Endothelial cell of umbilical vein (primary cell): Measurements from ENCODE around the gene TICAM2. TPM values are rescaled to one million over a fixed set of nuclear protein-coding genes. Genes with fewer than 3 reads are reported as not detected.

ENCODE experiments used
- BruUV-seq: library from RNA; stranded (reverse); fragments of 400-500 nt; replicated peaks from 2 replicates; lab custom pipeline; 2021; lab: Mats Ljungman, UMichigan
- CTCF ChIA-PET: fragments of 300-600, 350-600 bp; sonication (Branson Sonifier 250); formaldehyde crosslinking; loops from one replicate; lab custom pipeline; 2021; ENCODE audit warnings: antibody characterized with exemption, inconsistent platforms; lab: Charles Lee
- POLR2A ChIA-PET: fragments of 300-600, 350-600 bp; sonication (Branson Sonifier 250); formaldehyde crosslinking; loops from one replicate; lab custom pipeline; 2021; ENCODE audit warnings: antibody characterized with exemption, inconsistent platforms; lab: Charles Lee
- DNase-seq: peaks from one replicate; pipeline ENCODE4 v3.0.0-alpha.2; 2011; ENCODE audit warnings: low read depth, low spot score
- FAIRE-seq: peaks from 2 replicates; lab custom pipeline; 2011; peaks lifted over from hg19 to GRCh38; lab: Jason Lieb, UNC
- H2AFZ ChIP-seq: 2 replicates; pipeline ENCODE4 v1.6.0; 2012; ENCODE audit warnings: low read depth, low read length, control low read depth, inconsistent platforms
- H3K27ac ChIP-seq: 2 replicates; pipeline ENCODE4 v1.5.1; 2011; ENCODE audit warnings: low read depth, mild to moderate bottlenecking, control low read depth, low read length, moderate library complexity; ENCODE audit not compliant: insufficient read depth
- H3K27me3 ChIP-seq, 2 experiments: 2 replicates each; pipeline versions ENCODE4 v1.6.0 to v1.6.1; 2011; ENCODE audit warnings: low read length in 2 of 2, mixed read lengths in 1 of 2; ENCODE audit not compliant: control insufficient read depth in 2 of 2, insufficient read depth in 2 of 2
- H3K36me3 ChIP-seq, 2 experiments: 2 replicates in 1 of 2; 3 replicates in 1 of 2; pipeline ENCODE4 v1.5.1; 2011; ENCODE audit warnings: low read length in 2 of 2, mild to moderate bottlenecking in 1 of 2, moderate library complexity in 1 of 2; ENCODE audit not compliant: control insufficient read depth in 2 of 2, insufficient read depth in 2 of 2; ENCODE audit errors: extremely low read depth in 1 of 2
- H3K4me1 ChIP-seq: 3 replicates; pipeline ENCODE4 v1.5.1; 2011; ENCODE audit warnings: mild to moderate bottlenecking, low read length; ENCODE audit not compliant: control insufficient read depth, insufficient read depth; ENCODE audit errors: extremely low read depth
- H3K4me2 ChIP-seq: 2 replicates; pipeline ENCODE4 v1.6.1; 2011; ENCODE audit warnings: low read length, control low read depth, mixed read lengths; ENCODE audit not compliant: insufficient read depth
- H3K4me3 ChIP-seq, 3 experiments: fragments of 200-600 bp in 1 of 3; sonication (generic), shearing (Covaris generic) in 1 of 3; replicated peaks in 1 of 3; 2 replicates each; pipeline ENCODE4 v1.5.1; 2011 to 2016; ENCODE audit warnings: control low read depth in 3 of 3, low read length in 3 of 3, mild to moderate bottlenecking in 2 of 3, inconsistent platforms in 1 of 3, low read depth in 1 of 3, moderate library complexity in 1 of 3; ENCODE audit not compliant: insufficient read depth in 1 of 3
- H3K79me2 ChIP-seq: 2 replicates; pipeline ENCODE4 v1.6.0; 2012; ENCODE audit warnings: low read length, inconsistent platforms; ENCODE audit not compliant: control insufficient read depth, insufficient read depth
- H3K9ac ChIP-seq: replicated peaks from 2 replicates; pipeline ENCODE3; 2011; ENCODE audit warnings: low read length, control low read depth; ENCODE audit not compliant: insufficient read depth; ENCODE audit errors: extremely low read depth
- H3K9me1 ChIP-seq: replicated peaks from 3 replicates; pipeline ENCODE4 v1.6.0; 2011; ENCODE audit warnings: mild to moderate bottlenecking, low read length; ENCODE audit not compliant: control insufficient read depth, insufficient read depth; ENCODE audit errors: extremely low read depth
- H3K9me3 ChIP-seq: replicated peaks from 2 replicates; pipeline ENCODE4 v1.5.1; 2012; ENCODE audit warnings: low read length, inconsistent platforms; ENCODE audit not compliant: control insufficient read depth, insufficient read depth
- H4K20me1 ChIP-seq: replicated peaks from 2 replicates; pipeline ENCODE3; 2011; ENCODE audit warnings: mild to moderate bottlenecking, low read length; ENCODE audit not compliant: control insufficient read depth, insufficient read depth; ENCODE audit errors: extremely low read depth
- GATA2 ChIP-seq: IDR thresholded peaks from 2 replicates; pipeline ENCODE4 v1.7.0; 2011; ENCODE audit warnings: low read depth, mild to moderate bottlenecking, moderate library complexity, mixed read lengths, low read length; ENCODE audit not compliant: insufficient read length, insufficient read depth
- dilution Hi-C: fragments of 300-500 bp; cut with MboI; formaldehyde crosslinking; loops from one replicate; pipeline ENCODE4 v1.15.0; 2019; ENCODE audit warnings: low sequenced_read_pairs; ENCODE audit not compliant: extremely low pct_ligation_motif_present
- intact Hi-C: fragments of 100-400 bp; cut with micrococcal nuclease; formaldehyde crosslinking; loops from one replicate; pipeline ENCODE4 v1.10.0; 2022
- polyA plus RNA-seq, 4 experiments: library from polyadenylated mRNA; depleted of rRNA in 3 of 4; stranded (reverse) in 3 of 4; unstranded in 1 of 4; fragments of >200 nt; gene quantifications; 2 replicates each; pipeline versions ENCODE4 v1.2.1 to v1.2.3, GENCODE V29; 2011 to 2012; ENCODE audit warnings: missing spikeins in 1 of 4
- total RNA-seq: library from RNA; stranded (reverse); gene quantifications from 2 replicates; pipeline ENCODE4 v1.2.3, GENCODE V29; 2021

TICAM2 gene
- total and polyA plus RNA-seq, 2 donors (not counting 3 experiments of a cell fraction or from before 2014, with no cell fraction given) = 0.18 to 3.5 TPM

DNA sequence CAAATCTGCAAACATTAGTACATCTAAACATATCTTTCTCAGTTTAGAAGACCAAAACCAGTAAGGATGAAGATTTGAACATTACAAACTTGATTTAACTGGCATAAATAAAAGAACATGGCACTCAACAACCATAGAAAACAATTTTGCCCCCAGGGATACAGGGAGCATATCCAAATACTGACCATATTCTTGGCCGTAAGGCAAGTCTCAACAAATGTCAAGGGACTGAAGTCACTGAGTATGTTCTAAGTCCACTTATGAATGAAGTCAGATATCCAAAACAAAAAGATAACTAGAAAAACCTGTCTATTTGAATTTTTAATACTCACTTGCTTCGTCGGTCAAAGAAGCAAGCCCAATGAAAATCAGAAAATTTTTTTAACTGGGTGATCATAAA, 71.9 kb downstream of the TICAM2 start:
- H3K4me1 ChIP-seq = peaks cover 16% of the 10 kb centered on the region
- dilution Hi-C loops = loop anchor here (25.0 kb wide), 1 partner anchor 218 kb away; no protein-coding TSS in a partner anchor
- H3K4me2 ChIP-seq = no peak overlapping the region

More for the DNA sequence above, 71.9 kb downstream of the TICAM2 start:
- no TSS peak for BruUV-seq
- no peak for TF ChIP-seq GATA2
- no peak for DNase-seq
- Histone ChIP-seq H3K4me3 (no peak overlapping the region), H3K9me3 (no peaks in the 10 kb centered on the region), H3K9me1 (no peaks in the 10 kb centered on the region), H3K27ac (no peak overlapping the region), H4K20me1 (peaks cover 27% of the 10 kb centered on the region), H3K79me2 (peaks cover 93% of the 10 kb centered on the region), H3K36me3 (peaks cover under 1 to 3% of the 10 kb centered on the region in 2 experiments), H3K27me3 (no peaks in the 10 kb centered on the region), H3K9ac (no peak overlapping the region), H2AFZ (no peak overlapping the region)
- CTCF ChIA-PET = no interaction called here
- POLR2A ChIA-PET = no interaction called here
- intact Hi-C loops = no loop called here
- no peak for FAIRE-seq

Other genes starting within 250 kb of the TICAM2 start
- 16.0 and 16.7 TPM in 2 replicates for gene FEM1C, start 57.7 kb downstream of the TICAM2 start, total RNA-seq
- gene FEM1C, start 57.7 kb downstream of the TICAM2 start, polyA plus RNA-seq = 4.3 and 6.2 TPM in 2 replicates
- gene TMED7, start 23.6 kb upstream of the TICAM2 start, total RNA-seq = 101 TPM in 2 replicates
- gene TMED7, start 23.6 kb upstream of the TICAM2 start, polyA plus RNA-seq = 57.6 and 125 TPM in 2 replicates
- gene CDO1, start 214.2 kb upstream of the TICAM2 start, total RNA-seq = 1.3 and 1.7 TPM in 2 replicates
- gene CDO1, start 214.2 kb upstream of the TICAM2 start, polyA plus RNA-seq = 1.1 and 1.3 TPM in 2 replicates
- gene ATG12, start 239.1 kb upstream of the TICAM2 start, total RNA-seq = 50.3 and 62.0 TPM in 2 replicates
- 18.9 and 27.5 TPM in 2 replicates for gene ATG12, start 239.1 kb upstream of the TICAM2 start, polyA plus RNA-seq
- gene AP3S1, start 239.5 kb upstream of the TICAM2 start, total RNA-seq = 81.2 and 85.7 TPM in 2 replicates
- 18.2 and 26.5 TPM in 2 replicates for gene AP3S1, start 239.5 kb upstream of the TICAM2 start, polyA plus RNA-seq